Central memory CD8-positive, alpha-beta T cell (primary cell): Measurements from ENCODE around the gene RASIP1.
A peak's percentile ranks its signal among the peaks of the same experiment; 100 is the strongest.
"Not testable (repeated sequence)": the region's sequence is repeated elsewhere in the genome, so short reads cannot be mapped to it uniquely, and the experiment has no call there.

Experiments
- ATAC-seq: fragments of 150-1000 bp; cut with Tn5 transposase; replicated peaks from 2 replicates; pipeline ENCODE4 v1.10.0; 2022; ENCODE audit warnings: mild to moderate bottlenecking, moderate FRiP score, moderate number of reproducible peaks; ENCODE audit not compliant: poor library complexity, severe bottlenecking; ENCODE audit errors: extremely low read depth
- DNase-seq, 2 donors: peaks; one replicate each; pipeline ENCODE4 v3.0.0; 2021; ENCODE audit warnings: low spot score in 2 of 2
- H3K27ac Mint-ChIP-seq: one replicate; pipeline ENCODE4 v1.8.0; 2022; ENCODE audit warnings: low read depth, mild to moderate bottlenecking, moderate library complexity, mixed read lengths
- H3K27me3 Mint-ChIP-seq: one replicate; pipeline ENCODE4 v1.8.0; 2022; ENCODE audit warnings: mixed read lengths
- H3K36me3 Mint-ChIP-seq: one replicate; pipeline ENCODE4 v1.8.0; 2022; ENCODE audit warnings: mild to moderate bottlenecking, moderate library complexity, mixed read lengths; ENCODE audit not compliant: insufficient read depth
- H3K4me1 Mint-ChIP-seq: one replicate; pipeline ENCODE4 v1.8.0; 2022; ENCODE audit warnings: mixed read lengths
- H3K4me3 Mint-ChIP-seq: one replicate; pipeline ENCODE4 v1.8.0; 2022; ENCODE audit warnings: mild to moderate bottlenecking, moderate library complexity, mixed read lengths
- H3K9me3 Mint-ChIP-seq: one replicate; pipeline ENCODE4 v1.8.0; 2022; ENCODE audit warnings: mixed read lengths

The RASIP1 gene

DNA sequence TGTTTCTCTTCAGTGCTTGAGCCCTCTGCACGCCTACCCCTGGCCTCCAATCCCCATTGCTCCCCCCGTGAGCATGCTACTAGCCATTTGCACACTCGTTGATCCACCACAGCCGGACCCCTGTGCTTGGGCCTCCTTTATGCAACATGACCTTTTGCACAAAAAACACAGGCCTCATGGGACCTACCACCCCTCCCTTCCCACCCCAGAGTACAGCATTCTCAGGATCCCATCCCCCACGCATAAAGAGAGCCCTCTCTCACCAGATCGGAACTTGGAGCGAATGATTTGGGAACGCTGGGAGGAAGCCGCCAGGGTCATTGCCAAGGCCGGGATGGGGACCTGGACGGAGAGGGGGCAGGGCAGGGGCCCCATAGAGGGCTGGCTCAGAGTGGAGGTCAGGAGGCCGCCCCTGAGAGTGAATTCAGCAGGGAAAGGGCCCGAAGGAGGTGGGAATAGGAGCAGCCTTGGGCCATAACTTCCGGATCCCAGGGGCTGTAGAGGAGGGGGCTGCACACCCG, 21.6 kb downstream of the RASIP1 start:
- ATAC-seq = no peak
- Mint-ChIP-seq H3K27ac (peak overlapping the region; percentile 53), H3K4me1 (peaks cover 25% of the 10 kb centered on the region), H3K36me3 (peaks cover 2% of the 10 kb centered on the region), H3K4me3 (no peak overlapping the region), H3K27me3 (no peaks in the 10 kb centered on the region), H3K9me3 (no peaks in the 10 kb centered on the region)
- DNase-seq = no peak

GRCh38 chr19:48718106-48718505, 22.3 kb downstream of the RASIP1 start:
- not testable (repeated sequence) for H3K36me3 Mint-ChIP-seq, H3K4me3 Mint-ChIP-seq, DNase-seq, ATAC-seq, H3K27ac Mint-ChIP-seq, H3K9me3 Mint-ChIP-seq, H3K27me3 Mint-ChIP-seq
- peaks cover 28% of the 10 kb centered on the region for H3K4me1 Mint-ChIP-seq

DNA sequence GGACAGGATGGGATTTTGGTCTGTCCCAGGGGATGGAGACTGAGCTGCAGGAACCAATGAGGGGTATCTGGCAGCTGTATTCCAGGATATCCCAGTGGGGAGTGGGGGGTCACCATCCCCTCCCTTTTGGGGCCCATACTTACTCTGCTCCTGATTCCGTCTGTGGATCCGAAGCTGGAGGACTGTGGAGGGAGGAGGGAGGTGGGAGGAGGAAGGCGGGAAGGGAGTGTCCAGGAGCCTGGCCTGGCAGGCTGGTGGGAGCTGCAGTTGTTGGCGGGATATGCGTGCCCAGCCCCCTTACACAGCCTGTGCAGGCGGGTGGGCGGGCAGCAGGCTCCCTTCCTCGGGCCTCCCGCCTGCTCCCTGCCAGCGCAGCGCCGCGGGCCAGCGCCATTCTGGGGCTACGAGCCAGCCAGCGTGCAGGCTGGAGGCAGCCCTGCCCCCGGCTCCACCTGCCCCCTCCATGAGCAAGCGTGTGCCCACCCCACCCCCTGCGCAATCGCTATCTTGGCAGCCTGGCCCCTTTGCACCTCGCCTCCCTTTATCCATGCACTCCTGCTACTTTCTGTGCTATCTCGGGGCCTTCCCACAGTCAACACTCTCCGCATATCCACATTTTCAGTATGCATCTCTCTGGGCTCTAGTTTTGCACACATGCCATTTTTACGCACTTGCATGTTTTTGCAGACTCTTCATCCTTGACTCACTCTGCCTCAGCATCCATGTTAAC, 23.7 kb downstream of the RASIP1 start:
- Mint-ChIP-seq H3K4me3 (peak overlapping the region; percentile 11), H3K36me3 (peaks cover 5% of the 10 kb centered on the region), H3K4me1 (peaks cover 34% of the 10 kb centered on the region), H3K27ac (no peak overlapping the region), H3K9me3 (no peaks in the 10 kb centered on the region), H3K27me3 (no peaks in the 10 kb centered on the region)
- no peak for ATAC-seq
- no peak for DNase-seq

- H3K27me3 Mint-ChIP-seq = no peaks in the 10 kb centered on the region
- DNase-seq (no peak), ATAC-seq (no peak)
- H3K27ac Mint-ChIP-seq = no peak overlapping the region
- H3K4me1 Mint-ChIP-seq = peaks cover 29% of the 10 kb centered on the region
- H3K4me3 Mint-ChIP-seq = no peak overlapping the region
- H3K9me3 Mint-ChIP-seq = no peaks in the 10 kb centered on the region
- peaks cover 3% of the 10 kb centered on the region for H3K36me3 Mint-ChIP-seq
Observed at GRCh38 chr19:48715681-48716171, 24.7 kb downstream of the RASIP1 start.

- no peaks in the 10 kb centered on the region for H3K27me3 Mint-ChIP-seq
- peaks cover 24% of the 10 kb centered on the region for H3K4me1 Mint-ChIP-seq
- H3K27ac Mint-ChIP-seq = peak overlapping the region; percentile 5
- no peaks in the 10 kb centered on the region for H3K9me3 Mint-ChIP-seq
- ATAC-seq (no peak), DNase-seq (no peak)
- peaks cover 3% of the 10 kb centered on the region for H3K36me3 Mint-ChIP-seq
- peak overlapping the region; percentile 77 for H3K4me3 Mint-ChIP-seq
Observed at GRCh38 chr19:48714759-48715675, 25.4 kb downstream of the RASIP1 start.

DNA sequence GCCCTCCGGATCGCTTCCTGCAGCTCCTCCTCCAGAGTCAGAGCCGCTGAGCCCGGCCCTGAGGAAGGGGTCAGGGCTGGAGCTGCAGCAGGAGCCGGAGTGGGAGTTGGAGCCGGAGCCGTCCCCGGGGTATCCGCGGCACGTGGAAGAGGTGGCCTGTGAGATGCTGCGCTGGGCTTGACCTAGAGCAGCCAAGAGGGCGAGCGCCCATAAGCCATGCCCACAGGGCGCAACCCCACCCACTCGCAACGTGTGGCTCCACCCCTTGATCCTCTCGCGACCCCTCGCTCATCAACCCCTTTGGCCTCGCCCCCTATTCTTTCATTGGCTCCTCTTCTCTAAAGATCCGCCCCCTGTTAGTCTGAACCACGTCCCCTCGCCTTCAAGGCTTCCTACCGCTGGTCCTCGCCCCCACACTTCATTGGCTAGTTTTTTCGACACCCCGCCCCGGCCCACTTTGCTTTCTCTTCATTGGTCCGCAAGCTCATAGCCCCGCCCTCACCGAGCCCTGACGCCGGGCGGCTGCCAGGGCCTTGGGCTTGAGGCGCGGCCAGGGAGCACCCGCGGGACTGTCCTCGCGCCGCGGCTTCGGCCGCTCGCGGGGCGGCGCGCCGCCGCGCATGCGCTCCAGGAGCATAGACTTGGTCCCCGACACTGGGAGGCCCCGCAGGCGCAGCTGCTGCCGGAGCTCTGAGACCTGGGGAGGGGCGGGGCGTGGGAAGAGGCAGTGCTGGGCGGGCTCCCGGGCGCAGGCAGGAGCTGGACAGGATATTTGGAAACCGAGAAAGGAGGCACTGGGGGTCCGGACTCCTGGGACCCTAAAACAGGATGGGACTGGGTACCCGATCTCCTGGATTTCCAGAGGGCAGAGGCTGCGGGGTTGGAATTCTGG, 26.3 kb downstream of the RASIP1 start:
- ATAC-seq = peak; percentile 95
- H3K9me3 Mint-ChIP-seq = no peaks in the 10 kb centered on the region
- H3K36me3 Mint-ChIP-seq = peaks cover 3% of the 10 kb centered on the region
- DNase-seq = peak; percentile 94 to 96
- H3K27me3 Mint-ChIP-seq = no peaks in the 10 kb centered on the region
- peak overlapping the region; percentile 77 for H3K4me3 Mint-ChIP-seq
- H3K27ac Mint-ChIP-seq = peak overlapping the region; percentile 5
- peaks cover 24% of the 10 kb centered on the region for H3K4me1 Mint-ChIP-seq

DNA sequence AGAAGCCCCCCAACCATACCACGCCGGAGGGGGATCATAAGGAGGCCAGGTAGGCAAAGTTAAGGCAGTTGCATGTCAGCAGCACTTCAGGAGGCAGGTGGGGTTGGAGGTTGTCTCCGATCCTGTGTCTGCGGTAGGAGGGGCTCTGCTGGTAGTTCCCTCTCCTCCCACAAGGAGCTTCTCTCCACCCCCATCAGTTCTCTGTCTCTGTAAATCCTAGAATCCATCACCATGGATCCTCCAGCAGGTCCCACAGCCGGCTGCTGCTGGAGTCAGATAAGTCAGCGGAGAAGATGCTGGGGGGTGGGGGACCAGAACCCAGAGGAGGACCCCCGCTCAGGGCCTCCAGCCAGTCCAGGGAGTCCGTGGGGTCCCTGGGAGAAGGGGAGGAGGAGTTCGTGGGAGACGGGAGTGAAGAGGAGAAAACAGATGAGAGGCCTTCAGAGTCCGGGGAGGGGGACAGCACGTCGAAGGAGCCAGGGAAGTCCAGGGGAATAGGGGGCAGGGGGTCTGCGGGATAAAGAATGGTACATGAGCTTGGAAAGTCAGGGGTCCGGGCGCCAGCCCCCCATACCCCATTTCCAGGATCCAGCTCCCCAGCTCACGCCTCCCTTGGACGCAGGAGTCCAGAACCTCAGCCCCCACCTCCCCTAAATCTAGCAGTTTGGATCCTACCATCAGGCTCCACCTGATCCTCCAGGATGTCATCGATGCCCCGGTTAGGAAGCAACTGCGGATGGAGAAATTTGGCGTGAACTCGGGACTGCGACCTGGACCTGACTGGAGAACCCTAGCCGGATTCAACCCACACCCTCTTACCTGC, 27.2 kb downstream of the RASIP1 start:
- Mint-ChIP-seq H3K27ac (no peak overlapping the region), H3K36me3 (peaks cover 3% of the 10 kb centered on the region), H3K4me3 (peak overlapping the region; percentile 77), H3K4me1 (peaks cover 24% of the 10 kb centered on the region), H3K9me3 (no peaks in the 10 kb centered on the region), H3K27me3 (no peaks in the 10 kb centered on the region)
- DNase-seq = no peak
- no peak for ATAC-seq

DNA sequence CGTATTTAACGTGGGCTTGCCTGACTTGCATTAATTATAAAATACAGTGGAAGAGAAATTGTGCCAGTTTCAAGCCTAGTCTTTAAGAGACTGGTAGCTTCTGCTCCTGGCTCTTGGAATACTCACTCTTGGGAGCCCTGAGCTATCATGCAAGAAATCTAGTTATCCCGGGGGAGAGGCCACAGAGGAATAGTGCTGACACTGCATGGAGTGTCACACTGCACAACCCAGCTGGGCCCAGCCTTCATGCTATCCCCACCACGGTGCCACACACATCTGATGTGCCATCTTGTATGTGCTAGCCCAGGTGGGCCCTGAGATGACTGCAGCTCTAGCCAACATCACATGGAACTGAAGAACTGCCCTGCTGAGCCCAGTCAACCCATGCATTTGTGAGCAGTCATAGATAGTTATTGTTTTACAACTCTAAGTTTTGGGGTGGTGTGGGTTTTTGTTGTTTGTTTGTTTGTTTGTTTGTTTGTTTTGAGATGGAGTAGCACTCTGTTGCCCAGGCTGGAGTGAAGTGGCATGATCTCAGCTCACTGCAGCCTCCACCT, 29.2 kb downstream of the RASIP1 start:
- Mint-ChIP-seq H3K36me3 (peaks cover 3% of the 10 kb centered on the region), H3K27ac (no peak overlapping the region), H3K4me1 (peaks cover 24% of the 10 kb centered on the region), H3K27me3 (no peaks in the 10 kb centered on the region), H3K9me3 (no peaks in the 10 kb centered on the region), H3K4me3 (no peak overlapping the region)
- ATAC-seq (no peak), DNase-seq (no peak)

DNA sequence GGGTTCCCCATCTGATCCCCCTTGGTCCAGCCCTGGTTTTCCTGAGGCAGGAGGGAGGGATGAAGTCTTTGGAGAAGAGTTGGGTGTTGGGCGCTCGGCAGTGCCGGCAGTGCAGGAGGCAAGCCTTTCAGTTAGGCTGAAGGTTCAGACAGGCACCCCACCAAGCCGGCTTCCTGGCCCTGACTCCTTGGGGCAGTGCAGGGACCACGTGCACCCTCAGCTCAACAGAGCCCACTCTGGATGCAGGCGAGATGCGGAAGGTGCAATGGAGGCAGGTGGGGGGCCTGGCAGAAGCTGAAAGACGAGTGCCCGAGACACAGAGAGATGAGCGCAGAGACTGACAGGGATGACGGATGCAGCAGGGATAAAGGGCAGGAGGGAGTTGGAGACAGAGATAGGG, 31.9 kb downstream of the RASIP1 start:
- Mint-ChIP-seq H3K4me1 (peaks cover 9% of the 10 kb centered on the region), H3K27me3 (no peaks in the 10 kb centered on the region), H3K36me3 (peaks cover 1% of the 10 kb centered on the region), H3K9me3 (no peaks in the 10 kb centered on the region), H3K27ac (no peak overlapping the region), H3K4me3 (no peak overlapping the region)
- DNase-seq = no peak
- ATAC-seq = no peak

DNA sequence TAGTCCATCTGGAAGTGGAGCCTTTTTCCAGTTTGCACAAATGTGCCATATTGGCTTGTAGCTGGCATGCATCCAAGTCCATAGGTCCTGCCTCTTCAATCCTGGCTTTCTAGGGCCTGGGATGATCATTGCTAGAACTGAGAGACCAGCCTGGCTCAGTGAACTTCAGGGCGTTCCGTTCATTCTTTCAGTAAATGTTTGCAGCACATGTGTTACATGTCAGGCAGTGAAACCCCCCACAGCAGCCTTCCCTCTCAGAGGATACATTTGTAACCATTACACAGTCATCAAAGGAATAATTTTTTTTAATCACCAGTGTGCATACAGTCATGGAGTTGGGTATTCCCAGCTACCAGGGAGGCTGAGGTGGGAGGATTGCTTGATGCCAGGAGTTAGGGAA, 35.0 kb downstream of the RASIP1 start:
- H3K4me1 Mint-ChIP-seq = no peaks in the 10 kb centered on the region
- H3K27me3 Mint-ChIP-seq = no peaks in the 10 kb centered on the region
- H3K4me3 Mint-ChIP-seq = no peak overlapping the region
- peaks cover 3% of the 10 kb centered on the region for H3K36me3 Mint-ChIP-seq
- ATAC-seq = no peak
- DNase-seq = no peak
- H3K27ac Mint-ChIP-seq = no peak overlapping the region
- no peaks in the 10 kb centered on the region for H3K9me3 Mint-ChIP-seq

DNA sequence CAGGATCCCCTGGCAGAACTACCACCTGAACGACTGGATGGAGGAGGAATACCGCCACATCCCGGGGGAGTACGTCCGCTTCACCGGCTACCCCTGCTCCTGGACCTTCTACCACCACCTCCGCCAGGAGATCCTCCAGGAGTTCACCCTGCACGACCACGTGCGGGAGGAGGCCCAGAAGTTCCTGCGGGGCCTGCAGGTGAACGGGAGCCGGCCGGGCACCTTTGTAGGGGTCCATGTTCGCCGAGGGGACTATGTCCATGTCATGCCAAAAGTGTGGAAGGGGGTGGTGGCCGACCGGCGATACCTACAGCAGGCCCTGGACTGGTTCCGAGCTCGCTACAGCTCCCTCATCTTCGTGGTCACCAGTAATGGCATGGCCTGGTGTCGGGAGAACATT, 37.1 kb downstream of the RASIP1 start:
- H3K27ac Mint-ChIP-seq = no peak overlapping the region
- peaks cover 5% of the 10 kb centered on the region for H3K27me3 Mint-ChIP-seq
- H3K36me3 Mint-ChIP-seq = peaks cover 3% of the 10 kb centered on the region
- ATAC-seq (no peak), DNase-seq (no peak)
- H3K4me1 Mint-ChIP-seq = no peaks in the 10 kb centered on the region
- H3K4me3 Mint-ChIP-seq = no peak overlapping the region
- no peaks in the 10 kb centered on the region for H3K9me3 Mint-ChIP-seq
